Panc1 (cell line): Measurements from ENCODE around the gene RPL37A.

Source experiments
- REST ChIP-seq, 2 experiments: IDR thresholded peaks; 2 replicates each; pipeline ENCODE4 v1.6.1; 2011 to 2012; ENCODE audit warnings: low read depth in 2 of 2, control low read depth in 1 of 2, low read length in 1 of 2, mild to moderate bottlenecking in 1 of 2, moderate library complexity in 1 of 2; ENCODE audit not compliant: insufficient read depth in 1 of 2
- SIN3A ChIP-seq: IDR thresholded peaks from 2 replicates; pipeline ENCODE4 v1.6.1; 2012; ENCODE audit warnings: low read depth, mild to moderate bottlenecking, low read length, moderate library complexity, borderline replicate concordance; ENCODE audit not compliant: insufficient read depth
- TF ChIP-seq, protein P1 (sequence below): fragments of 450-650 bp; IDR thresholded peaks from 2 replicates; pipeline ENCODE4 v1.5.1; 2017; ENCODE audit warnings: mild to moderate bottlenecking

GRCh38 chr2:216467845-216468244 is 30.8 kb upstream of the RPL37A start:
- TF ChIP-seq, protein P1, sequence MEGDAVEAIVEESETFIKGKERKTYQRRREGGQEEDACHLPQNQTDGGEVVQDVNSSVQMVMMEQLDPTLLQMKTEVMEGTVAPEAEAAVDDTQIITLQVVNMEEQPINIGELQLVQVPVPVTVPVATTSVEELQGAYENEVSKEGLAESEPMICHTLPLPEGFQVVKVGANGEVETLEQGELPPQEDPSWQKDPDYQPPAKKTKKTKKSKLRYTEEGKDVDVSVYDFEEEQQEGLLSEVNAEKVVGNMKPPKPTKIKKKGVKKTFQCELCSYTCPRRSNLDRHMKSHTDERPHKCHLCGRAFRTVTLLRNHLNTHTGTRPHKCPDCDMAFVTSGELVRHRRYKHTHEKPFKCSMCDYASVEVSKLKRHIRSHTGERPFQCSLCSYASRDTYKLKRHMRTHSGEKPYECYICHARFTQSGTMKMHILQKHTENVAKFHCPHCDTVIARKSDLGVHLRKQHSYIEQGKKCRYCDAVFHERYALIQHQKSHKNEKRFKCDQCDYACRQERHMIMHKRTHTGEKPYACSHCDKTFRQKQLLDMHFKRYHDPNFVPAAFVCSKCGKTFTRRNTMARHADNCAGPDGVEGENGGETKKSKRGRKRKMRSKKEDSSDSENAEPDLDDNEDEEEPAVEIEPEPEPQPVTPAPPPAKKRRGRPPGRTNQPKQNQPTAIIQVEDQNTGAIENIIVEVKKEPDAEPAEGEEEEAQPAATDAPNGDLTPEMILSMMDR = no peak
- TF ChIP-seq REST (IDR thresholded peaks at IDR 0.05; ENCODE audit: insufficient read depth in 1 of 2, low read depth in 2 of 2, low read length in 1 of 2) (no peak), SIN3A (no peak)
